T-helper 2 cell treated with Interferon-gamma antibody and Interleukin-4, amounts not matched to agents 100 ng/mL and 5 ng/mL, for 36 hours (primary cell): Measurements from ENCODE around the gene ALOX15. TPM values are rescaled to one million over a fixed set of nuclear protein-coding genes. Genes with fewer than 3 reads are reported as not detected.
"Not testable (repeated sequence)": the region's sequence is repeated elsewhere in the genome, so short reads cannot be mapped to it uniquely, and the experiment has no call there.

Experiments used
- intact Hi-C: fragments of 100-400 bp; cut with micrococcal nuclease; formaldehyde crosslinking; loops from one replicate; pipeline ENCODE4 v1.15.1; 2023
- total RNA-seq: library from RNA; stranded (reverse); gene quantifications from 2 replicates; pipeline ENCODE4 v1.2.3, GENCODE V29; 2022

The ALOX15 gene
- total RNA-seq, 1 donor from 2014 or later, result not detected

GRCh38 chr17:4655933-4656332, 14.5 kb upstream of the ALOX15 start:
- intact Hi-C loops, result not testable (repeated sequence)

DNA sequence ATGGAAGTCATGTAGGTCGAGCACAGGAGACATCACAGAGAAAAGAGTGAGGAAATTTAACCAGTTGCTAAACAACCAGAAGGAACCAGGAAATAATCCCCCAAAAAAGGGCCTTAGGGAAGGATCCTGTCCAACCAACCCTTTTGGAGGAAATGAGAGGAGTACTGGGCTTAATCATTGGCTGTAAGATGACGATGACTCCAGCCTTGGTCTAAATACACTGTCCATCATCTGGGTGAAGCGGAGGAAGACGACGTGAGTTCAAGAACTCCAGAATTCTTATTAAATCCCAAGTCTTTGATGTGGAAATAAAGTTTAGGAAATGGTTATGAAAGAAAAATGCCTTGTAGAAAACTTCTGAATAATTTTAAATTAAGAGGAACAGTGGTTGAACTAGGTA, 11.5 kb upstream of the ALOX15 start:
- intact Hi-C loops, result no loop called here

DNA sequence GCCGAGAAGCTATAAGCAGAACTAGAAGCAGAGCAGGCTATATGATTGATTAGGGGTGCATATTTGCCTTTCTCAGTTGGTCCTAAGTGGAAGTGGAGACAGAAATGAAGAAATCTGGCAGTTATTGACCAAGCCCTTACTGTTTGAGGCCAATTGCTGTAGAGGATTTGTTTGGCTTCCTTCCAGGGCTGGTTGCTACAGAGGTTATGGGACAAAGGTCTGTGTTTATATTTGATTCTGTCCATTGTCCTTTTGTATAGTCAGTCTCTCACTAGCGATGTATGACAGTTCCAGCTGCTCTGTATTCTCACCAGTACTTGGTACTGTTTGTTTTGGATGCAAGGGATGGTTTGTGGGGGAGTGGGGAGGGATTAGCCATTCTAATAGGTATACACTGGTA, 7.3 kb upstream of the ALOX15 start:
- intact Hi-C loops, result loop anchor here (10.0 kb wide), 1 partner anchor 136 kb away; the partner anchor contains the start of genes GLTPD2 and VMO1

DNA sequence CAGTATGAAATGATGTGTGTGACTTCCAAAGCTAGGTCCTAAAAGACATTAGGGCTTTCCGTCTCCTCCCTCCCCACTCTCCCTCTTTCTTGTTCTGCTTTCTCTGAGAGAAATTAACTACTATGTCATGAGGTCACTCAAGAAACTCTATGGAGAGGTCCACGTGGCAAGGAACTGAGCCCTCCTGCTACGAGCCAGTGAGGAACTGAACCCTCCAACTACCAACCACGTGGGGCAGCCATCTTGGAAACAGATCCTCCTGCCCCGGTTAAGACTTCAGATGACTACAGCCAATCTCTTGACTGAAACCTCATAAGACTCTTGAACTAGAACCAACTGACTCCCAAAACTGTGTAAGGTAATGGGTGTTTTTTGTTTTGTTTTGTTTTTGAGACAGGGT, 4.2 kb upstream of the ALOX15 start:
- intact Hi-C loops, result loop anchor here (10.0 kb wide), 1 partner anchor 139 kb away; the partner anchor contains the start of genes GLTPD2 and VMO1

DNA sequence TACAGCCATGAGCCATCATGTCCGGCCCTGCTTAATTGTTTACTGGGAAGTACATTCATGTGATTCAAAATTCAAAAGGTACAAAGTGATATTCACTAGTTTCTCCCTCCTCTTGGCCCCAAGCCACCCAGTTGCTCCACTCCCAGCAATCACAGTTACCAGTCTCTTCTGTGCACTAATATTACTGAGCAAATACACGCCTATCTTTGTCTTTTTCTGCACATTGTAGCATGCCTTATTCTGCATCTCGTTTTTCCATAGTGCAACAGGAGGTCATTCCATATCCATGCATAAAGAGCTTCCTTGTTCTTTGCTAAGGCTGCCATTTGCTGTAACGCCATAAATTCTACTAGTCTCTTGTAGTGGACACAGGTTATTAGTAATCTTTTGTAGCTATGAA, 2.2 kb upstream of the ALOX15 start:
- intact Hi-C loops, result loop anchor here (10.0 kb wide), 1 partner anchor 141 kb away; the partner anchor contains the start of genes GLTPD2 and VMO1

DNA sequence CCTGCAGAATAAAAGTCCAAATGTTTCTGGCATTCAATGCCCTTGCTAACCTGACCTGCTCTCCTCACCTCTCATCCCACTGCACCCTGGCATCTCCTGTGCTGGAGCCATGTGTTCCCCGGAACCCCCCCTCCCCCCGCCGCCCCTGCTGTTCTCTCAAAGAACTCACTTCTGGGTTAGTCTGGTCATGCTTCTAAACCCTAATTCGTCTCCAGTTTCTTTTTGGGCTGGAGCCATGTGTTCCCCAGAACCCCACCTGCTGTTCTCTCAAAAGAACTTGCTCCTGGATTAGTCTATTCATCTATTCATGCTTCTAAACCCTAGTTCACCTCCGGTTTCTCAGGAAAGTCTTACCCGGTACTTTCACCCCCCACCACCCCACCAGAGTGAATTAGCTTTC, 808 bp upstream of the ALOX15 start:
- intact Hi-C loops, result loop anchor here (10.0 kb wide), 1 partner anchor 143 kb away; the partner anchor contains the start of genes GLTPD2 and VMO1

- intact Hi-C loops, result loop anchor here (10.0 kb wide), 1 partner anchor 144 kb away; the partner anchor contains the start of genes GLTPD2 and VMO1
Measured at GRCh38 chr17:4640569-4641188, 799 bp downstream of the ALOX15 start.

- intact Hi-C loops, result loop anchor here (10.0 kb wide), 1 partner anchor 145 kb away; the partner anchor contains the start of genes GLTPD2 and VMO1
Measured at GRCh38 chr17:4639301-4640059, 2.0 kb downstream of the ALOX15 start.

DNA sequence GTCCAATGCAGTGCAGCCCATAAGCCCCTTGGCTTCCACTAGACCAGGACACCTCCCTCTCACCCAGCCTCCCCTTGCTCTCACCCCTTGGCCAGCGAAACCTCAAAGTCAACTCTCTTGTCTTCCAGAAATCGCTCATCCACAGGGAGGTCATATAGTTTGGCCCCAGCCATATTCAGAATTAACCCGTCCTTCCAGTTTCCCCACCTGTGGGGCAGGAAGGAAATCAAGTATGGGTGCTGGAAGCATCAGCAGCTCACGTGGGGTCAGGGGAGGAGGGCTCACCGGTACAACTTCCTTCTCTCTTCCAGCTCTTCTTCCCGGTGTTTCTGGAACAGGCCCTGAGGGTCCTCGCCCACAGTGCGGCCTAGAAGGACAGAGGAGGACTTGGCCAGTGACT, 2.7 kb downstream of the ALOX15 start:
- intact Hi-C loops, result not testable (repeated sequence)

- intact Hi-C loops, result no loop called here
Measured at GRCh38 chr17:4636474-4637100, 4.9 kb downstream of the ALOX15 start.

DNA sequence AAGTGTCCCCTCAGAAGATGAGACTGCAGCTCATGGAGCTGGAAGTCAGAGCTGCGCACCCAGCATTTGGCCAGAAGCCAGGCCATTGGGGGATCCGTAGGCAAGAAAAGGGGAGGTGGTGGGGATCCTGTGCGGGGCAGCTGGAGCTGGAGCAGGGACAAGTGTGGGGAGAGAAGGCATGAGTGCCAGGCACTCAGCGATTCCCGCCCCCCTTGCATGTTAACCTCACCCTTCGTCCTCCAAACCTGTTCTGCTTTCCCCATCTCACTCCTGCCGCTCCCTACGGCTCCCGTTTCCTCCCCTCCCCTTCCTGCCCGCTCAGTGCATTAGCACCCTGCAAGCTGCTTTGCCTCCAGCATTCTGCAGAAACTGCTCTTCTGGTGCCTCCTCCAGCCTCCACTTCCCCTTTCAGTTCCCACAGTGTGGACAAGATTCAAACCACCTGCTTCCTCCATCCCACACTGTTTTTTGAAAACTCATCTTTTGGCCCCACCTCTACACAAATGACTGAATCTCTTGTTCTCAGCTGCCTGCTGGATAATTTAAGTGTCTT, 5.6 kb downstream of the ALOX15 start:
- intact Hi-C loops, result no loop called here

DNA sequence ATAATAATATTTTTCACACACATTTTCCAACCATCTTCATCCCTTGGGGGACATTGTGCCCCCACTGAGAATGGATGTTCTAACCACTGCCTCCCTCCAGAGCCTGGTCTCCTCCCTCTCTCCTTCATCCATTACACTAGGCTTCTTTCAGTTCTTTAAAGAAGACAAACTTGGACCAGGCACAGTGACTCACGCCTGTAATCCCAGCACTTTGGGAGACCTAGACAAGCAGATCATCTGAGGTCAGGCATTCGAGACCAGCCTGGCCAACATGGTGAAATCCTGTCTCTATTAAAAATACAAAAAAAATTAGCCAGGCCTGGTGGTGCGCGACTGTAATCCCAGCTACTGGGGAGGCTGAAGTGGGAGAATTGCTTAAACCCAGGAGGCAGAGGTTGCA, 6.5 kb downstream of the ALOX15 start:
- intact Hi-C loops, result no loop called here

DNA sequence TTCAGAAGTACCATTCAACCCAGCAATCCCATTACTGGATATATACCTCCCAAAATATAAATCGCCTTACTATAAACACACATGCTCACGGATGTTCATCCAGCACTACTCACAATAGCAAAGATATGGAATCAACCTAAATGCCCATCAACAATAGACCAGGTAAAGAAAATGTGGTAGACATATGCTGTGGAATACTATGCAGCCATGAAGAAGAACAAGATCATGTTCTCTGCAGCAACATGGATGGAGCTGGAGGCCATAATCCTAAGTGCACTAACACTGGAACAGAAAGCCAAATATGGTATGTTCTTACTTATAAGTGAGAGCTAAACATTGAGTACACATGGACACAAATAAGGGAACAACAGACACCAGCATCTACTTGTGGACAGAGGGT, 7.8 kb downstream of the ALOX15 start:
- intact Hi-C loops, result no loop called here

- intact Hi-C loops, result no loop called here
Measured at GRCh38 chr17:4632581-4632920, 8.9 kb downstream of the ALOX15 start.

- intact Hi-C loops, result no loop called here
Measured at GRCh38 chr17:4631836-4632580, 9.5 kb downstream of the ALOX15 start.

GRCh38 chr17:4631431-4631830, 10.0 kb downstream of the ALOX15 start:
- intact Hi-C loops, result no loop called here

DNA sequence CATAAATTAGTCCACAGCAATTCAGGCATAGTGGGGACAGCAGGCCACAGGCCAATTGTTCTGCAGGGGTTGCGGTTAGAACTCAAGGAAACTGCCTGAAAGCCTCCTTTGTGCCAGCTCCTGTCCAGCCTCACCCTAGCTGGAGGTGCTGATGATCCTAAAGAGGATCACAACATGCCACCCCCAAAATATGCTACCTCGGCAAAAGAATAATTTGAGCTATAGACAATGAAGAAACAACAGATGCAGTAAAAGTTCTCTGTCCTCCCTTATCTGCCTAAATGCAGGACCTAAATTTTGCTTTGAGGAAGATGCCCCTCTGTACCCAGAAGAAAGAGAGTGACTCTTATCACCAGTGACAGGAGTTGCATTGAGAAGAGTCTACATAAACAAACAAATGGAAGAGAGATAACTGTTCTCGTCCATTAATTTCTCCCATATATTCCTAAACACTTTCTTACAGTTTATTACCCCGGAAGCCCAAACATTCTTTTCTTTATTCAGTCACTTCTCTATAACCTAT, 14.7 kb downstream of the ALOX15 start:
- intact Hi-C loops, result loop anchor here (1.0 to 5.0 kb wide), 3 partner anchors 61 to 261 kb away; no protein-coding TSS in a partner anchor

DNA sequence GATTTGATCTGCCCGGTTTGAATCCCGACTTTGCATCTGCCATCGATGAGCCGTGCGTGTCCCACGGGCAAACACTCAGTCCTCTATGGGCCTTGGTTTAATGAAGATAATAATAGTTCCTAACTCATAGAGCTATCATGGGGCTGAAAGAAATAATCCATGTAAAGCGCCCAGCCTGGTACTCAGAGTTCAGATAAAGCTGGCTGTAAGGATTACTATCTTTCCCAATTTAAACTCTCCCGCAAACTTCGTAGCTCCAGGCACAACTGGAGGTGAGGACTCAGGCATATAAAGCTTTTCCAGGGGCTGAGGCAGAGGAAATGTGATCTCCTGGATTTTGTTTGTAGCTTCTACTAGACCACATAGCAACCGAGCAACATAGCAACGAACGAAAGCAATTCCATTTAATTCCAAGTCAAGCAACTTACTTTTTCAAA, 16.3 kb downstream of the ALOX15 start:
- intact Hi-C loops, result loop anchor here (5.0 kb wide), 1 partner anchor 262 kb away; no protein-coding TSS in a partner anchor

GRCh38 chr17:4624451-4624911, 17.0 kb downstream of the ALOX15 start:
- intact Hi-C loops, result not testable (repeated sequence)

GRCh38 chr17:4623249-4623648, 18.2 kb downstream of the ALOX15 start:
- intact Hi-C loops, result no loop called here
